ENCODE data around the gene CES4A.
"Not testable (repeated sequence)": the region's sequence is repeated elsewhere in the genome, so short reads cannot be mapped to it uniquely, and the experiment has no call there.

The CES4A gene

DNA sequence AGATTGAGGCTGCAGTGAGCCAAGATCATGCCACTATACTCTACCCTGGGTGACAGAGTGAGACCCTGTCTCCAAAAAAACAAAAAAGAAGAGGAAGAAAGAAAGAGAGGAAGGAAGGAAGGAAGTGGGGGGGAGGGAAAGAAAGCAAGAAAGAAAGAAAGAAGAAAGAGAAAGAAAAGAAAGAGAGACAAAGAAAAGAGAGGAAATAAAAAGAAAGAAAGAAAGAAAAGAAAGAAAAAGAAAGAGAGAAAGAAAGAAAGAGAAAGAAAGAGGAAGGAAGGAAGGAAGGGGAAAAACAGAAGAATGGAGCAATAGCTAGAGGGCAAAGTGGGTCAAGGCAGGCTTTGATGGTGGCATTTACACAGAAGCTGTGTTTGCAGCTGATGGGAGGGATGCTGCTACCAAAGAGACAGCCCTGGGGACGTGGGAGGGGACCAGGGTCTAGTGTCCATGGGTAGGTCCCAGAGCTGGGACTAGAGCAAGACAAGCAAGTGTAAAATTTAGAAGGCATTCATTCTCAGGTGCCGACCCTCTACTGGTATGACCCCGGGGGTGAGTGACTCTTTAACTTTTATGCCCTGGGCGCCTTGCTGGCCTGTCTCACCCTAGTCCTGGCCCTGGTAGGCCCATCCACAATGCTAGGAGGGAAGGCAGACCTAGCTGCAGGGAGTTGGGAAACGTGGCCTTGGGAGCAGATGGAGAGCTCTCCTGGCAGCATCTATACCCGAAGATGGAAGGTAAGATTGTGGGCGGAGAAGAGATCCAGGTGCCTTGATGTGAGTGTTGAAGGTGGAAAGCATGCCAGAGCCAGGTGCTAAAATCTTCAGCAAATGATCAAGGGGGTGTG lies 29.3 kb upstream of the CES4A start:
- DNase-seq: no peak

DNA sequence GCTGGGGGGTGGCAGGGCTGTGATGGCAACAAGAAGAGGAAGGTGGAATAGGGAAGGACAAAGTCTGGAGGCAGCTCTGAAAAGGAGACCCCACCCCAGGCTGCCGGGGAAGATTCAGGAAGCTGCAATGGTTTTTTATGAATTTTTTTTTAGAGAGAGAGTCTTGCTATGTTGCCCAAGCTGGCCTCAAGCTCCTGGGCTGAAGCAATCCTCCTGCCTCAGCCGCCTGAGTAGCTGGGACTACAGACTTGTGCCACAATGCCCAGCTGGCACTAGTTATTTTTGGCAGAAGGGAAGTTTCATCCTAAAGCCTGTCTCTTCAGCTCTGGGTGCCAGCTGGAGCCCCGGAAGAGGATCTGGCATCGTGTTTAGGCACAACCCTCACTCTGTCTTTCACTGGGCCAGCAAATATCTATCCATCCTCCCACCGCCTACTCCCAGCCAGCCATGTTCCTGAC lies 28.7 kb upstream of the CES4A start:
- no peak for DNase-seq

DNA sequence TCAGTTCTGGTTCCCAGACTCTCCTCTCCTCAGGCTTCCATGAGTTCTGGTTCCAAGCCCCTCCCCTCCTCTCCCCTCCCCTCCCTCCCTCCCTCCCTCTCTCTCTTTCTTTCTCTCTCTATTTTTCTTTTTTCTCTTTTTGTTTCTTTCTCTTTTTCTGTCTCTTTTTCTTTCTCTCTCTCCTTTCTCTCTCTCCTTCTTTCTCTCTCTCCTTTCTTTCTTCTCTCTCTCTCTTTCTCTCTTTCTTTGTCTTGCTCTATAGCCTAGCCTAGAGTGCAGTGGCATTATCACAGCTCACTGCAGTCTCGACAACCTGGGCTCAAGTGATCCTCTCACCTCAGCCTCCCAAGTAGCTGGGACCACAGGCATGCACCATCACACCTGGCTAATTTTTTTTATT lies 28.1 kb upstream of the CES4A start:
- DNase-seq: no peak

DNA sequence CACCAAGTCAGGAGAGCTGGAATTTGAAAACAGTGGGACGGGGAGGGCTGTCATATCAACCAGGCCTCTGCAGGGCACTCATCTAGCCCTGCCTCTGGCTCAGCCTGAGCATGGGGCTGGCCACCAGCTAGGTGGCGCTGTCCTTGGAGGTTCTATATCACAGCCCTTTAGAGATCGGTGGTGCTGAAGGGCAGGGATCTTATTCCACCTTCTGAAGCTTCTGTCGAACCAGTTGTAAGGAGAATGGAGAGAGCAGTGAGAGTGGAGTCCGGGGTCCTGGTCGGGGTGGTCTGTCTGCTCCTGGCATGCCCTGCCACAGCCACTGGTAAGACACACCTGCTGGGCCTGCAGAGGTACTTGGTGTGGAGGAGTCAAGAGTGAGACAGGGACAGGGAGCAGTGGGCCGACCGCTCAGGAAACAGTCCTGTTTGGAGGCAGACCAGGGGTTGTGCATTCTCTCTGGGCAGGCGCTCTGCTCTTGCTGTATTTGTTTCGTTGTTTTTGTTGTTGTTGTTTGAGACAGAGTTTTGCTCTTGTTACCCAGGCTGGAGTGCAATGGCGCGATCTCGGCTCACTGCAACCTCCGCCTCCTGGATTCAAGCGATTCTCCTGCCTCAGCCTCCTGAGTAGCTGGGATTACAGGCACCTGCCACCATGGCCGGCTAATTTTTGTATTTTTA lies 27.2 kb upstream of the CES4A start, which contains the start of gene CES3:
Gene CES3, plus strand, starts transcription at position 202 of the 680 bp plus-strand sequence. Its CDS starts 42 bp downstream, at position 244.
- DNase-seq: peak; percentile 48

DNA sequence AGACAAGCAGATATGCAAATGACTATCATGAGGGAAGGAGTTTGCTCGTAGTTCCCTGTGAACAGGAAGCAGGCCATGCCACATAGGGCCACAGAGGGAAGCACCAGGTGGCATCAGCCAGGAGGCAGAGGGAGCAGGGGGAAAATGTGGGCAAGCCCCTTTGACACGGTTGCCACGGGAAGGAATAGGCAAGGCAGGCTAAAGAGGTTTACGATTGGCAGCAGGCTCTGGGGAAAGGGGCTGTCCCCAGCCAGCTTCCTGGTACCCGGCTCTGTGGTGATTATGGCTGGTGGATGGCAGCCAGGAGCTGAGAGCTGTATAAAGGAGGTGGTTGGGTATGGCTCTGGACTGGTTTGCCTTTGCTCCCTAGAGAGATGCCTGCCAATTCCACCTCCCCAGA lies 26.5 kb upstream of the CES4A start:
- peak; percentile 78 for DNase-seq

GRCh38 chr16:66964049-66964448 lies 24.3 kb upstream of the CES4A start:
- peak; percentile 6 for DNase-seq

GRCh38 chr16:66968847-66969246 lies 19.5 kb upstream of the CES4A start:
- DNase-seq: no peak

GRCh38 chr16:66970775-66971720 lies 17.3 kb upstream of the CES4A start:
- no peak for DNase-seq

GRCh38 chr16:66972983-66973382 lies 15.4 kb upstream of the CES4A start:
- DNase-seq: no peak

DNA sequence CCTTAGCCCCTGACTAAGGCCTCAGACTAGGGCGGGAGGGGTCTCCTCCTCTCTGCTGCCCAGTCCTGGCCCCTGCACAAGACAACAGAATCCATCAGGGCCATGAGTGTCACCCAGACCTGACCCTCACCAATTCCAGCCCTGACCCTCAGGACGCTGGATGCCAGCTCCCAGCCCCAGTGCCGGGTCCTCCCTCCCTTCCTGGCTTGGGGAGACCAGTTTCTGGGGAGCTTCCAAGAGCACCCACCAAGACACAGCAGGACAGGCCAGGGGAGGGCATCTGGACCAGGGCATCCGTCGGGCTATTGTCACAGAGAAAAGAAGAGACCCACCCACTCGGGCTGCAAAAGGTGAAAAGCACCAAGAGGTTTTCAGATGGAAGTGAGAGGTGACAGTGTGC lies 14.7 kb upstream of the CES4A start:
- DNase-seq: no peak

DNA sequence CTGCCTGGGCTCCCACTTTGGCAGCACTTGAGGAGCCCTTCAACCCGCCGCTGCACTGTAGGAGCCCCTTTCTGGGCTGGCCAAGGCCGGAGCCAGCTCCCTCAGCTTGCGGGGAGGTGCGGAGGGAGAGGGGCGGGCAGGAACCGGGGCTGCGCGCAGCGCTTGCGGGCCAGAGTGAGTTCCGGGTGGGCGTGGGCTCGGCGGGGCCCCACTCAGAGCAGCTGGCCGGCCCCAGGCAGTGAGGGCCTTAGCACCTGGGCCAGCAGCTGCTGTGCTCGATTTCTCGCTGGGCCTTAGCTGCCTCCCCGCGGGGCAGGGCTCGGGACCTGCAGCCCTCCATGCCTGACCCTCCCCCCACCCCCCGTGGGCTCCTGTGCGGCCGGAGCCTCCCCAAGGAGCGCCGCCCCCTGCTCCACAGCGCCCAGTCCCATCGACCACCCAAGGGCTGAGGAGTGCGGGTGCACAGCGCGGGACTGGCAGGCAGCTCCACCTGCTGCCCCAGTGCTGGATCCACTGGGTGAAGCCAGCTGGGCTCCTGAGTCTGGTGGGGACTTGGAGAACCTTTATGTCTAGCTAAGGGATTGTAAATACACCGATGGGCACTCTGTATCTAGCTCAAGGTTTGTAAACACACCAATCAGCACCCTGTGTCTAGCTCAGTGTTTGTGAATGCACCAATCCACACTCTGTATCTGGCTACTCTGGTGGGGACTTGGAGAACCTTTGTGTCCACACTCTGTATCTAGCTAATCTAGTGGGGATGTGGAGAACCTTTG lies 14.0 kb upstream of the CES4A start:
- not testable (repeated sequence) for DNase-seq

DNA sequence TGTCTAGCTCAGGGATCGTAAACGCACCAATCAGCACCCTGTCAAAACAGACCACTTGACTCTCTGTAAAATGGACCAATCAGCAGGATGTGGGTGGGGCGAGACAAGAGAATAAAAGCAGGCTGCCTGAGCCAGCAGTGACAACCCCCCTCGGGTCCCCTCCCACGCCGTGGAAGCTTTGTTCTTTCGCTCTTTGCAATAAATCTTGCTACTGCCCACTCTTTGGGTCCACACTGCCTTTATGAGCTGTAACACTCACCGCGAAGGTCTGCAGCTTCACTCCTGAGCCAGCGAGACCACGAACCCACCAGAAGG lies 13.5 kb upstream of the CES4A start:
- DNase-seq: peak; percentile 4

DNA sequence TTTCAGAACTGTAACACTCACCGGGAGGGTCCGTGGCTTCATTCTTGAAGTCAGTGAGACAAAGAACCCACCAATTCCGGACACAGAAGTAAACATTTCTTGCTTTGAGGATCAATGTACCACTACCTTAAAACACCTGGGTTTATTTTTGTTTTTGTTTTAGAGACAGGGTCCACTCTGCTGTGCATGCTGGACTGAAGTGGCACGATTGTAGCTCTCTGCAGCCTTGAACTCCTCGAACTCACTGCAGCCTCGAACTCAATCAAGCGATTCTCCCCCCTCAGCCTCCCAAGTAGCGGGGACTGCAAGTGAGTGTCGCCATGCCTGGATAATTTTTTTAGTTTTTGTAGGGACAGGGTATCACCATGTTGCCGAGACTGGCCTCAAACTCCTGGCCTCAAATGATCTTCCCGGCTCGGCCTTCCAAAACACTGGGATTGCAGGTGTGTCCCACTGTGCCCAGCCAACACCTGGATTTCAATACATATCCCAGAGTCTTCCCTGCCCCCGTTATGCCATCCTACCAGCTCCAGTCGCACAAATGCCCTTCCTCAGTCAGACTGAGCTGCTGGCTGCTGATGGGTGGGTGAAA lies 13.0 kb upstream of the CES4A start:
- no peak for DNase-seq

DNA sequence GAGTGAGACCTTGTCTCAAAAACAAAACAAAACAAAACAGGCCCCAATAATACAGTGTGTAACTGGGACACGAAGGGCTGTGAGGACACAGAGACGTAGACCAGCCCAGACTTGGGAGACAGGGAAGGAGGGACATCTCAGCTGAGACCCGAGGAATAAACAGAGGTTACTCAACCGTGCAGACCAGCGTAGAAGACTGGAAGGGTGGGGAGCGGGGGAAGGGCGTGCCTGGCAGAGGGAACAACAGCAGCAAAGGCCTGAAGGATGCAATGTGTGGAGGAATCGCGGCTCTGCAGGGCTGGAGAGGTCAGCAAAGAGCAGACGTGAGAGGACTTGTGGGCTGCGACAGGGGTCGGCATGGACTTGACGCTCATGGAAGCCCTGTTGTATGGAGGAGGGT lies 11.6 kb upstream of the CES4A start:
- no peak for DNase-seq

DNA sequence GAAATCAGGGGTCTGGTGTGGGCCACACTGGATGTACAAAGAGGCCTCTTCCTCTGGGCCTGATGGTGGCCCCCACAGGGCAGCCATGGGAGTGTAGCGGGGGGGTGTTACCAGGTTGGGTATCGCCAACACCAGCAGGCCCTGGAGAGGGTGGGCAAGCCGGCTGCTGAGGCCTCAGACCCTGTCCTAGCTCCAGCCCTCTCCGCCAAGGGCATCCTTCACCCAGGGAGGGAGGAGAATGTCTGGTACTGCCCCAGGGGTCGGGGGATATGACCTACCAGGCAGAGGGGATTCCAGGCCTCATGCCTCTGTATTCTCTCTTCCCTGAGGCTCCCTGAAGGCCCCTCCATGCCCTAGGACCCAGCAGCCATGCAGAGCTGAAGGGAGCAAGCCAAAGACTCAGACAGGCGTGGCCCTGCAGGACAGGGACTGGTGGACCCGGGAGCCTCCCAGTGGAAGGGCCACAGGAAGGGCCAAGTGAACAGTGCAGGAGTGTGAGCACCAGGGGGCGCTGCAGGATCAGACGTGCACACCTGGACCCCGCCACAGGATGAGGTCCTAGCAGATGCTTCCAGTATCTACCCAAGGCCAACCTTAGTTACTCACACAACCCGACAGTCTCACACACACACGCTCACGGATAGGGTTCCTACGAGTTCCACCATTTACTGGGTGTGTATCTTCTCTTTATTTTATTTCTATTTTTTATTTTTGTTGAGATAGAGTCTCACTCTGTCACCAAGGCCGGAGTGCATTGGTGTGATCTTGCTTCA lies 10.9 kb upstream of the CES4A start:
- peak; percentile 76 for DNase-seq

DNA sequence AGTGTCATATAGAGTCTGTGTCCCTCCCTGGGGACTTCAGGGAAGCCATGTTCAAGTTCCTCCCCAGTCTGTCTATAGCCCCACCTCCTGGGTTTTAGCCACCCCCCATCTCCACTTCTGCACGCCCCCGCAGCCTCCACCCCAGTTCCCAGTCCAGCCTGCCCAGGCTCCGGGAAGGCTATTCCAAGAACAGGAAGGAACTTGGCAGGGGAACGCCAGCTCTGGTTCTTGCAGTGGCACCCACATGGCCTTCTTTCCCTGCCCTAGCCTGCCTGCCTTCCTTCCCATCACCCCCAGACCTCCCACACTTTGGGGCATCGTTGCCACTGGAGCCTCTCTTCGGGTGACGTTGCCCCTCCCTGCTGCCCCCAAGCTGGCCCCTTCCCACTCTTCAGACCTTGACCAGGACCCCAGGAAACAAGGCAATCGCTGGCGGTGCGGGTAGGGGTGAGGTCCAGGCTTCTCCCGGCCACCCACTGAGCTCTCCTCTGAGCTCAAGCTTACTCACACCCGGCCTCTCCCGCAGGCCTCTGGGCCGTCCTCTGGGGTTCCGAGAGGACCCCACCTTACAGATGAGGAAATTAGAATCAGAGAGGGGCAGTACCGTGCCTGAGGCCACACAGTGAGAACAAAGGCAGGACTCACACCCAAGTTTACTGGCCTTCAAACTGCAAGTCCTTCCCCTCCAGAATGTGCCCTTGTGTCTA lies 9.2 kb upstream of the CES4A start:
- no peak for DNase-seq

DNA sequence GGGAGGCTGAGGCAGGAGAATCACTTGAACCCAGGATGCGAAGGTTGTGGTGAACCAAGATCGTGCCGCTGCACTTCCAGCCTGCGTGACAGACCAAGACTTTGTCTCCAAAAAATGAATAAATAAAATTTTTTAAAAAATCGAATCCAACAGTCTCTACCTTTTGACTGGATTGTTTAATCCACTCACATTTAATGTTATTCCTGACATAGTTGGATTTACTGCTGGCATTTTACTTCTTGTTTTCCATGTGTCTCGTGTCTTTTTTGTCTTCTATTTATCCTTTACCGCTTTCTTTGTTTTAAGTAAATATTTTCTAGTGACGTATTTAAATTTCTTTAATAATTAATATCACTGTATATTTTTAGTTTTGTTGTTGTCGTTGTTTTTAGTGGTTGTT lies 5.4 kb upstream of the CES4A start:
- no peak for DNase-seq

DNA sequence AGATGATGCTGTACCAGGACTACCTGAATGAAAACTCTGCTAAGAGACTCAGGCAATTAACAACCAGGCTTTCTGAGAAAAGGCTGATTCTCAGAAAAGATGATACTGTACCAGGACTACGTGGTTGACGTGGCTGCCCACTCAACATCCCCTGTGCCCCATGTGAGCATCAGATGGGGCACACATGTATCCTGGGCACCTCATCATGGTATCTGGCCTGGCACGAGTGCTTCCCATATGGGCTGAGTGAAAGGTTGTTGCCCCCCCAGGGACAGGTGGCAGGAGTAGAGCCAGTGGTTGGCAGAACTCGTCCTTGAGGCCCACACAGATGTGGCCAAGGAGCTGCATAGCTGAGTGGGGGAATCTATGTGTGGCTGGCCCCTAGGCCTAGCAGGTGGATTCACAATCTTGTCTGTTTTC lies 3.5 kb upstream of the CES4A start:
- DNase-seq: no peak

DNA sequence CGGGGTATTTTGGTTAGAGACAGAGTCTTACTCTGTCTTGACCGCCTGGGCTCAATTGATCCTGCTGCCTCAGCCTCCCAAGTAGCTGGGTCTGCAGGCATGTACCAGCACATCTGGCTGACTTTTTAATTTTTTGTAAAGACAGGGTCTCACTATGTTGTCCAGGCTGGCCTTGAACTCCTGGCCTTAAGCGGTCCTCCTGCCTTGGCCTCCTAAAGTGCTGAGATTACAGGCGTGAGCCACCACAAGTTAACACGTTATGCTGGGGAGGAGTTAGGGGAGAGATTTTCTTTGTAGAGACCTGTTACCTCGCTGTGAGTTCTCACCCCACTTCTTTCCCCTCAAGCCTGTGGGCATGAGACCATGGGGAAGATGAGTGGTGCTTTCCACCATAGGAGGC lies 1.8 kb upstream of the CES4A start:
- DNase-seq: no peak

DNA sequence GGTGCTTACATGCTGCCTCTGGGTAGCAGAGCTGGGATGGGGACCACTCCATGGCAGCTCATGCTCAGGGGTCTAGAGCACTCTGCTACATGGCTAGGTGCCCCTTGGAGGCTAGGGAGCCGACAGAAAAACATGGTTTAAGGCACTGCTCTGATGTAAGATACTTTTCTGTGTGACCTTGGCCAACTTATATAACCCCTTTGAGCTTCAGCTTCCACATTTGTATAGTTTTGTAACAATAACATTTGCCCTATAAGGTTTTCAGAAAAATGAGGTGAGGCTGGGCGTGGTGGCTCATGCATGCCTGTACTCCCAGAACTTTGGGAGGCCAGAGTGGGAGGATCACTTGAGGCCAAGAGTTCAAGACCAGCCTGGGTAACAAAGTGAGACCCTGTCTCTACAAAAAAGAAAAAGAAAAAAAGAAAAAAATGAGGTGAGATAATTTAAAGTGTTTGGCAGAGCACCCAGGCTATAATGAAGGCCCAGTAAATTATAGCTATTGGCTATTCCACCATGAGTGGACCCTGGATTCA lies 3.2 kb downstream of the CES4A start:
- DNase-seq: no peak

All from NCI-H1092 treated with DMSO at 0.1 percent for 48 hours (cell line).